ENCODE results near the gene LATS2.

LATS2 gene

DNA sequence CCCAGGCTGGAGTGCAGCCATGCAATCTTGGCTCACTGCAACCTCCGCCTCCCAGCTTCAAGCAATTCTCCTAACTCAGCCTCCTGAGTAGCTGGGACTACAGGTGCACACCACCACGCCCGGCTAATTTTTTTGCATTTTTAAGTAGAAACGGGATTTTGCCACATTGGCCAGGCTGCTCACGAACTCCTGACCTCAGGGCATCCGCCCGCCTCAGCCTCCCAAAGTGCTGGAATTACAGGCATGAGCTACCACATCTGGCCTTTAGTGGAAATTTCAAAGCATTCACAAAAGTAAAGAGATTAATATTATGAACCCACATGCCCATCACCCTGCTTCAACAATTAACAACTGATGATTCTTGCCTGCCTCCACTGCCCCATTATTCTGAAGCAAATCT lies 20.5 kb upstream of the LATS2 start:
- H3K4me3 ChIP-seq (ENCODE audit: low read length), result no peak overlapping the region
- no peaks in the 10 kb centered on the region for H3K36me3 ChIP-seq (ENCODE audit: insufficient read depth, low read depth, low read length)
- H3K27me3 ChIP-seq (ENCODE audit: insufficient read depth, low read length), result no peaks in the 10 kb centered on the region
- H3K4me1 ChIP-seq (ENCODE audit: insufficient read depth, low read length), result 0 out of 2 replicates have a peak, but pooled peaks cover 3% of the 10 kb centered on the region
- no peak overlapping the region for H3K27ac ChIP-seq (ENCODE audit: low read length)
- H3K9ac ChIP-seq (ENCODE audit: low read depth, low read length), result no peak overlapping the region
- no peaks in the 10 kb centered on the region for H3K9me3 ChIP-seq (ENCODE audit: insufficient read depth, low read depth, low read length)

DNA sequence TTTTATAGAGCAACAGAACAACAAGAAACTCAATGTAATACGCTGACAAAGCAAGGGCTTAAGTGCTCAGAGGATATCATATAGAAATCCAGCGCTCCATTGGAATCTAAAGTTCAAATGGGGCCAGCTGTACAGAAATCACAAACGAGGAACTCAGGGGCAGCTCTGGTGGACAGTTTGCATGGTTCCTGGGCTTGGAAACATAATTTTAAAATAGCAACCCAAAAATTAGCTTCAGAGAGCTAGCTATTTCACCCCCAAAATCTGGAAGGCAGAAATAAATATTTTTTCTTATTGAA lies 19.2 kb upstream of the LATS2 start:
- H3K4me3 ChIP-seq (ENCODE audit: low read length), result no peak overlapping the region
- no peak overlapping the region for H3K27ac ChIP-seq (ENCODE audit: low read length)
- H3K9ac ChIP-seq (ENCODE audit: low read depth, low read length), result no peak overlapping the region

GRCh38 chr13:21079761-21080592 lies 18.6 kb upstream of the LATS2 start:
- Histone ChIP-seq H3K9me3 (ENCODE audit: insufficient read depth, low read depth, low read length) (no peaks in the 10 kb centered on the region), H3K4me1 (ENCODE audit: insufficient read depth, low read length) (peaks cover 4% of the 10 kb centered on the region; the same call in 1 of the 2 replicates), H3K9ac (ENCODE audit: low read depth, low read length) (no peak overlapping the region), H3K4me3 (ENCODE audit: low read length) (no peak overlapping the region), H3K27ac (ENCODE audit: low read length) (no peak overlapping the region), H3K36me3 (ENCODE audit: insufficient read depth, low read depth, low read length) (no peaks in the 10 kb centered on the region), H3K27me3 (ENCODE audit: insufficient read depth, low read length) (0 out of 2 replicates have a peak, but pooled peaks cover 3% of the 10 kb centered on the region)

More for the DNA sequence above, 19.2 kb upstream of the LATS2 start:
- Histone ChIP-seq H3K36me3 (ENCODE audit: insufficient read depth, low read depth, low read length) (no peaks in the 10 kb centered on the region), H3K9me3 (ENCODE audit: insufficient read depth, low read depth, low read length) (no peaks in the 10 kb centered on the region), H3K27me3 (ENCODE audit: insufficient read depth, low read length) (no peaks in the 10 kb centered on the region), H3K4me1 (ENCODE audit: insufficient read depth, low read length) (0 out of 2 replicates have a peak, but pooled peaks cover 3% of the 10 kb centered on the region)

DNA sequence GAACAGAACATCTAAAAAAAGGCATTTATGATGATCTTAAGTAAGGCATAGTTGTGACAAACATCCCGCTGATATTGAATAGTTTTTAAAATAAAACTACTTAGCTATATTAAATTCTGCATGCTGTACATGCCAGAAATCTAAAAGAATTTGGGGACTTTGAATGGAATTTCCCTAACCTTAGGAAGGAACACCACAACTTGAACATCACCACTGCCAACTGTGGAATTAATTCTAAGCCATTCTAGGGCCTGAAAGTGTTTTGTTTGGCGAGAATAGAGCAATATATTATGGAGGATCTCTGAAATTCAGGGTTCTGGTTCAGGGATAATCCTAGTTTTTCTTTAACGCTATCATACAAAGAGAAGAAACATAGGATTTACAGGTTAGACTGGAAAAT lies 17.8 kb upstream of the LATS2 start:
- Histone ChIP-seq H3K4me3 (ENCODE audit: low read length) (no peak overlapping the region), H3K27ac (ENCODE audit: low read length) (no peak overlapping the region), H3K36me3 (ENCODE audit: insufficient read depth, low read depth, low read length) (no peaks in the 10 kb centered on the region), H3K9me3 (ENCODE audit: insufficient read depth, low read depth, low read length) (no peaks in the 10 kb centered on the region), H3K9ac (ENCODE audit: low read depth, low read length) (no peak overlapping the region), H3K4me1 (ENCODE audit: insufficient read depth, low read length) (peaks cover 6% of the 10 kb centered on the region; the same call in 1 of the 2 replicates), H3K27me3 (ENCODE audit: insufficient read depth, low read length) (0 out of 2 replicates have a peak, but pooled peaks cover 5% of the 10 kb centered on the region)

DNA sequence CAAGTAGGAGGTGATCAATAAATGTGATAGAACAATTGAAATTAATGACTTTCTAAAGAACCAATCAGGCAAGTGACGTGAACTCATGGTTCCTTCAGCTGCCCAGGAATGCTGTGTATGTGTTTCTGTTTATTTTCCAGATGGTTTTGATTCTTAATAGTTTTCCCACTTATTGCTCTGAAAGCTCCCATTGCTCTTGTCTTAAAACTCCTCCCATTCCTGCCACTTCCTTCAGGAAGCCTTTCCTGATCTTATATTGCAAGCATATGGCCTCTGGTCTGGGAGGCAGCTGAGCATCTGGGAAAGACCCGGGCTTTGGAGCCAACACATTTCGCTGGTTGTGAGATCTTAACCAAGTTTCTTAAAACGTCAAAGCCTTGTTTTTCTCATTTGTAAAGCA lies 17.1 kb upstream of the LATS2 start:
- H3K36me3 ChIP-seq (ENCODE audit: insufficient read depth, low read depth, low read length), result no peaks in the 10 kb centered on the region
- H3K27ac ChIP-seq (ENCODE audit: low read length), result no peak overlapping the region
- peaks cover 6% of the 10 kb centered on the region; the same call in 1 of the 2 replicates for H3K4me1 ChIP-seq (ENCODE audit: insufficient read depth, low read length)
- H3K4me3 ChIP-seq (ENCODE audit: low read length), result no peak overlapping the region
- no peak overlapping the region for H3K9ac ChIP-seq (ENCODE audit: low read depth, low read length)
- H3K27me3 ChIP-seq (ENCODE audit: insufficient read depth, low read length), result 0 out of 2 replicates have a peak, but pooled peaks cover 5% of the 10 kb centered on the region
- H3K9me3 ChIP-seq (ENCODE audit: insufficient read depth, low read depth, low read length), result no peaks in the 10 kb centered on the region

- H3K27me3 ChIP-seq (ENCODE audit: insufficient read depth, low read length), result 0 out of 2 replicates have a peak, but pooled peaks cover 5% of the 10 kb centered on the region
- H3K36me3 ChIP-seq (ENCODE audit: insufficient read depth, low read depth, low read length), result no peaks in the 10 kb centered on the region
- H3K4me1 ChIP-seq (ENCODE audit: insufficient read depth, low read length), result peaks cover 6% of the 10 kb centered on the region; the same call in 1 of the 2 replicates
- H3K9me3 ChIP-seq (ENCODE audit: insufficient read depth, low read depth, low read length), result no peaks in the 10 kb centered on the region
- H3K4me3 ChIP-seq (ENCODE audit: low read length), result no peak overlapping the region
- no peak overlapping the region for H3K27ac ChIP-seq (ENCODE audit: low read length)
- H3K9ac ChIP-seq (ENCODE audit: low read depth, low read length), result no peak overlapping the region
Observed at GRCh38 chr13:21077788-21078353, 16.5 kb upstream of the LATS2 start.

- H3K9me3 ChIP-seq (ENCODE audit: insufficient read depth, low read depth, low read length), result no peaks in the 10 kb centered on the region
- no peak overlapping the region for H3K4me3 ChIP-seq (ENCODE audit: low read length)
- peaks cover 6% of the 10 kb centered on the region; the same call in 1 of the 2 replicates for H3K4me1 ChIP-seq (ENCODE audit: insufficient read depth, low read length)
- 0 out of 2 replicates have a peak, but pooled peaks cover 5% of the 10 kb centered on the region for H3K27me3 ChIP-seq (ENCODE audit: insufficient read depth, low read length)
- no peak overlapping the region for H3K9ac ChIP-seq (ENCODE audit: low read depth, low read length)
- no peaks in the 10 kb centered on the region for H3K36me3 ChIP-seq (ENCODE audit: insufficient read depth, low read depth, low read length)
- H3K27ac ChIP-seq (ENCODE audit: low read length), result no peak overlapping the region
Observed at GRCh38 chr13:21077076-21077787, 15.8 kb upstream of the LATS2 start.

GRCh38 chr13:21076253-21076652 lies 14.9 kb upstream of the LATS2 start:
- no peak overlapping the region for H3K9ac ChIP-seq (ENCODE audit: low read depth, low read length)
- H3K4me1 ChIP-seq (ENCODE audit: insufficient read depth, low read length), result peaks cover 6% of the 10 kb centered on the region; the same call in 1 of the 2 replicates
- no peaks in the 10 kb centered on the region for H3K36me3 ChIP-seq (ENCODE audit: insufficient read depth, low read depth, low read length)
- no peaks in the 10 kb centered on the region for H3K9me3 ChIP-seq (ENCODE audit: insufficient read depth, low read depth, low read length)
- 0 out of 2 replicates have a peak, but pooled peaks cover 5% of the 10 kb centered on the region for H3K27me3 ChIP-seq (ENCODE audit: insufficient read depth, low read length)
- no peak overlapping the region for H3K4me3 ChIP-seq (ENCODE audit: low read length)
- no peak overlapping the region for H3K27ac ChIP-seq (ENCODE audit: low read length)

DNA sequence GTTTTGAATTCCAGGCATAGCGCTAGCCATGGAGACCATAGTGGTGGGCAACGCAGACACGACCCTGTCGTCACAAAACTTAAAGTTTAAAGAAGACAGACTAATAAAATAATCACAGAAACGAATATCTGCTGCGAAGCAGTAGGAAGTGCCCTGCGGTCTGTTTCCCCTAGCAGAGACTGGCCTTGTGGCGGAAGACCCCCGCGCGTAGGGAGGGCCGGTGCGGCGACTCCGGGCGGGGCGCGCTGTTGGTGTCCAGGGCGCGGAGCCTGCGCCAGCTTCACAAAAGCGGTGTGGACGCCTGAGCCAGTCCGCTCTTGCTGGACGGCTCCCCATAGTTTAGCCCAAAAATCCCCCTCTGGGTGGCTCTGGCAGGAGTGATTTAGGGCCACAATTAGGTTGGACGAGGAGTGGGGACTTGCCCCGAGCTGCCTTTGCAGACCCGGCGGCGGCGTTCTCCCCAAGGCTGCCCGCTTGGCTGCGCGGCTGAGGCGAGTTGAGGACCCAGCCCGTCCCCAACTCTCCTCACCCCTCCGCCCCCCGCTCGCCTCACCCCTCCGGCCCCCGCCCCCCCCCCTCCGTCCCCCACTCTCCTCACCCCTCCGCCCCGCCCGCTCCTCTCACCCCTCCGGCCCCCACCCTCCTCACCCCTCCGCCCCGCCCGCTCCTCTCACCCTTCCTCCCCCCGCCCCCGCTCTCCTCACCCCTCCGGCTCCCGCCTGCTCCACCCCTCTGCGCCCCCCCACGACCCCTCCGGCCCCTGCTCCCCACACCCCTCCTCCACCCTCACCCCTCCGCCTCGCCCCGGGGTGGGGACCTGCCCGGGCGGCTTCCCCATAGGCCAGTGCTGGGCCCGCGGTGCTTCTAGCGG lies 14.2 kb upstream of the LATS2 start:
- H3K36me3 ChIP-seq (ENCODE audit: insufficient read depth, low read depth, low read length), result no peaks in the 10 kb centered on the region
- H3K9ac ChIP-seq (ENCODE audit: low read depth, low read length), result peak overlapping the region; percentile 76
- peaks cover 6% of the 10 kb centered on the region; the same call in 1 of the 2 replicates for H3K4me1 ChIP-seq (ENCODE audit: insufficient read depth, low read length)
- H3K9me3 ChIP-seq (ENCODE audit: insufficient read depth, low read depth, low read length), result no peaks in the 10 kb centered on the region
- H3K27me3 ChIP-seq (ENCODE audit: insufficient read depth, low read length), result 0 out of 2 replicates have a peak, but pooled peaks cover 5% of the 10 kb centered on the region
- H3K27ac ChIP-seq (ENCODE audit: low read length), result peak overlapping the region; percentile 51
- peak overlapping the region; percentile 75 for H3K4me3 ChIP-seq (ENCODE audit: low read length)

GRCh38 chr13:21075011-21075378 lies 13.6 kb upstream of the LATS2 start:
- Histone ChIP-seq H3K36me3 (ENCODE audit: insufficient read depth, low read depth, low read length) (no peaks in the 10 kb centered on the region), H3K9me3 (ENCODE audit: insufficient read depth, low read depth, low read length) (no peaks in the 10 kb centered on the region), H3K27ac (ENCODE audit: low read length) (peak overlapping the region; percentile 51), H3K4me1 (ENCODE audit: insufficient read depth, low read length) (peaks cover 6% of the 10 kb centered on the region; the same call in 1 of the 2 replicates), H3K9ac (ENCODE audit: low read depth, low read length) (peak overlapping the region; percentile 76; the same call in 1 of the 2 replicates), H3K4me3 (ENCODE audit: low read length) (peak overlapping the region; percentile 75), H3K27me3 (ENCODE audit: insufficient read depth, low read length) (0 out of 2 replicates have a peak, but pooled peaks cover 5% of the 10 kb centered on the region)

- peak overlapping the region; percentile 75; the same call in 1 of the 2 replicates for H3K4me3 ChIP-seq (ENCODE audit: low read length)
- no peaks in the 10 kb centered on the region for H3K9me3 ChIP-seq (ENCODE audit: insufficient read depth, low read depth, low read length)
- no peak overlapping the region for H3K27ac ChIP-seq (ENCODE audit: low read length)
- H3K36me3 ChIP-seq (ENCODE audit: insufficient read depth, low read depth, low read length), result no peaks in the 10 kb centered on the region
- peak overlapping the region; percentile 76; the same call in 1 of the 2 replicates for H3K9ac ChIP-seq (ENCODE audit: low read depth, low read length)
- H3K4me1 ChIP-seq (ENCODE audit: insufficient read depth, low read length), result peaks cover 6% of the 10 kb centered on the region; the same call in 1 of the 2 replicates
- 0 out of 2 replicates have a peak, but pooled peaks cover 5% of the 10 kb centered on the region for H3K27me3 ChIP-seq (ENCODE audit: insufficient read depth, low read length)
Observed at GRCh38 chr13:21074546-21074945, 13.2 kb upstream of the LATS2 start.
